Activated naive CD8-positive, alpha-beta T cell (primary cell): ENCODE data around the gene BRS3.
"Not testable (repeated sequence)": the region's sequence is repeated elsewhere in the genome, so short reads cannot be mapped to it uniquely, and the experiment has no call there.

Experiments used
- H3K27ac Mint-ChIP-seq: one replicate; pipeline ENCODE4 v1.8.0; 2021; ENCODE audit warnings: mixed read lengths
- H3K27me3 Mint-ChIP-seq: one replicate; pipeline ENCODE4 v1.8.0; 2021; ENCODE audit warnings: mixed read lengths
- H3K36me3 Mint-ChIP-seq: one replicate; pipeline ENCODE4 v1.8.0; 2021; ENCODE audit warnings: mixed read lengths
- H3K4me1 Mint-ChIP-seq: one replicate; pipeline ENCODE4 v1.8.0; 2021; ENCODE audit warnings: low read depth, mixed read lengths
- H3K4me3 Mint-ChIP-seq: one replicate; pipeline ENCODE4 v1.8.0; 2021; ENCODE audit warnings: mild to moderate bottlenecking, mixed read lengths
- H3K9me3 Mint-ChIP-seq: one replicate; pipeline ENCODE4 v1.8.0; 2021; ENCODE audit warnings: low read depth, mixed read lengths

BRS3 gene

DNA sequence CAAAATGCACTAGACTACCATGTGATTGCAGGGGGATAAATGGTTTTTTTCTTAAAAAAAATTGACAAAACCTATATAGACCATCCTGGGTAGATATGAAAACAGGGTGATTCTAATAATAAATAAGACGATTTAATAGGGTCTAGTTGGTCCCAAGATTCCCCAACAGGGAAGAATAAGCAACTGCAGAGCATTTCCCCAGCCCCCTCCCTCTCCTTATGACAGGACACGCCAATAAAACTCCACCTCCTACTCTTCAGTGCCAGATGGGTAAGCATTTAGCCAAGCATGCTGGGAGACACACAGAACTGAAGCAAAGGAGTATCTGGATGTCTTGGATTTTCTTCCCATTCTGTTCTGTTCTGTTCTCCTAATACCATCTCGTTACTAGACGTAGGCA lies at the start of gene BRS3:
BRS3 (plus strand) TSS at position 301 of the 400 bp plus-strand sequence. CDS start 168 bp downstream, outside the sequence.
- no peak within 1 kb of the TSS for H3K27ac Mint-ChIP-seq
- no peaks in the 10 kb centered on the region for H3K4me1 Mint-ChIP-seq
- no peaks in the 10 kb centered on the region for H3K9me3 Mint-ChIP-seq
- H3K27me3 Mint-ChIP-seq = peaks cover 22% of the 10 kb centered on the region
- no peak within 1 kb of the TSS for H3K4me3 Mint-ChIP-seq
- H3K36me3 Mint-ChIP-seq = no peaks in the 10 kb centered on the region

DNA sequence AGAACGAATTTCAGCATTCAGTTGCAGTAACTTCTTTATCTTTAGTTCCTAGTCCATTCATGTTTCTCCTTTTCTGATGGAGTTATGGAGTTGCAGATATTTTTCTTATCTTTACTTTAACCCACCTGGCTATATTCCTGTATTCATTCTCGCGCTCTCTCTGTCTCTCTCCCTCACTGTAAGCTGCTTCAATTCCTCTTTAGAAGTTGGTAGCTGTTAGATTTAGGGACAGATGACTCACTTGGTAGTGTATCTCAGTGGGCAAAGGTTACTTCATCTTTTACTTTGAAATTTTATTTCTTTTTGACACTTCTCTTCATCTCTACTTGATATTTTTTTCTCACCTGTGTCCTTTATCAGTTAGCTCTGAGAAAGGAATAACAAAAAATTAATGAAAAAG lies 49.6 kb upstream of the BRS3 start:
- Mint-ChIP-seq H3K4me1 (no peaks in the 10 kb centered on the region), H3K27me3 (no peaks in the 10 kb centered on the region), H3K27ac (no peak overlapping the region), H3K9me3 (no peaks in the 10 kb centered on the region), H3K36me3 (no peaks in the 10 kb centered on the region), H3K4me3 (no peak overlapping the region)

DNA sequence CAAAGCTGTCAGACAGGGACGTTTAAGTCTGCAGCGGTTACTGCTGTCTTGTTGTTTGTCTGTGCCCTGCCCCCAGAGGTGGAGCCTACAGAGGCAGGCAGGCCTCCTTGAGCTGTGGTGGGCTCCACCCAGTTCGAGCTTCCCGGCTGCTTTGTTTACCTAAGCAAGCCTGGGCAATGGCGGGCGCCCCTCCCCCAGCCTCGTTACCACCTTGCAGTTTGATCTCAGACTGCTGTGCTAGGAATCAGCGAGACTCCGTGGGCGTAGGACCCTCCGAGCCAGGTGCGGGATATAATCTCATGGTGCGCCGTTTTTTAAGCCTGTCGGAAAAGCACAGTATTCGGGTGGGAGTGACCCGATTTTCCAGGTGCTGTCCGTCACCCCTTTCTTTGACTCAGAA lies 42.1 kb upstream of the BRS3 start:
- not testable (repeated sequence) for H3K27me3 Mint-ChIP-seq, H3K27ac Mint-ChIP-seq, H3K36me3 Mint-ChIP-seq, H3K4me1 Mint-ChIP-seq, H3K9me3 Mint-ChIP-seq, H3K4me3 Mint-ChIP-seq

DNA sequence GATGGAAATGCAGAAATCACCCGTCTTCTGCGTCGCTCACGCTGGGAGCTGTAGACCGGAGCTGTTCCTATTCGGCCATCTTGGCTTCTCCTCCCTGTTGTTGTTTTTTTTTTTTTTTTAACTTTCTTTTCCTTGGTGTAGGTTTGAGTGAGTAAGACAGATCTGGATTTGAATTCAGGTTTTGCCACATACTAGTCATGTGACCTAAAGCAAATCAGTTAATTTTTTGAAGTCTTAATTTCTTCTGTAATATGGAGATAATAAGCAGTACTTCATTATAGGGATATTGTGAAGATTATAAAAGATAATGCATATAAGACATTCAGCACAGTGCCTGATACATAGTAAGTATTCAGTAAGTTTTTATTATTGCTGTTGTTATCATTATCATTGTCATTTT lies 41.5 kb upstream of the BRS3 start:
- no peak overlapping the region for H3K4me3 Mint-ChIP-seq
- H3K9me3 Mint-ChIP-seq = no peaks in the 10 kb centered on the region
- no peak overlapping the region for H3K27ac Mint-ChIP-seq
- H3K4me1 Mint-ChIP-seq = no peaks in the 10 kb centered on the region
- H3K36me3 Mint-ChIP-seq = no peaks in the 10 kb centered on the region
- H3K27me3 Mint-ChIP-seq = no peaks in the 10 kb centered on the region

DNA sequence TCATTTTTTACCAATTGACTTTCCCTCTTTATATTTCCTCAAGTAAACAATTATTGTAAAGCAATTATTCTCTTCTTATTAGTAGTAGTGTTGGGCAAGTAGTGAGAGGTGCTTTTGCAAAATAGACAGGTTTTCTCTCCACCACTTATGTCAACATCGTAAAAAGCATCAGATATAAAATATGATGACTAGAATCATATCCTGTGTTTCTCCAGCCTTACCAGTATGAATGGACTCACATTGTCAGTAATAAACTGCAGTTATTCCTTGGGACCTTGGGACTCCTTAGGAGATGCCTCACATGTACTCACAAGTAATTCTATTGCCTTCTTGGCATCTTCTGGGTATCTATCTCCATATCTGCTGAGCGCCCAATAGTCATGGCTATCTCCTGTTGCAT lies 40.4 kb upstream of the BRS3 start:
- Mint-ChIP-seq H3K27ac (no peak overlapping the region), H3K4me3 (no peak overlapping the region), H3K27me3 (no peaks in the 10 kb centered on the region), H3K9me3 (no peaks in the 10 kb centered on the region), H3K4me1 (no peaks in the 10 kb centered on the region), H3K36me3 (no peaks in the 10 kb centered on the region)

DNA sequence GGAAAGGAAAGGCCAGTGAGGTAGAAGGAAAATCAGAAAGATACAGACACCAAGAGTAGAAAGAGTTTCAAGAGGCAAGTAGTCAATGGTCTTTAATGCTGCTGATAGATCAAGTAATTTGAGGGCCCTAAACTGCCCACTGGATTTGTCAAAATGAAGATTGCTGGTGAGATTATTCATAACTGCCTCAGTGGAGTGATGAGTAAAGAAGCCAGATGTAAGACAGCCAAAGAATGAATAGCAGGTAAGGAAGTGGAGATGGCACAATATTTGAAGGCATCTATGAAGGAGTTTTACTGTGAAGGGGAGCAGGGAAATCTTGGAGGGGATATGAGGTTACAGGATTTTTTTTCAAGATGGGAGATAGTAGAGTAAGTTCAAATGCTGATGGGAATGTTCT lies 39.8 kb upstream of the BRS3 start:
- Mint-ChIP-seq H3K4me1 (no peaks in the 10 kb centered on the region), H3K36me3 (no peaks in the 10 kb centered on the region), H3K9me3 (no peaks in the 10 kb centered on the region), H3K27ac (no peak overlapping the region), H3K27me3 (no peaks in the 10 kb centered on the region), H3K4me3 (no peak overlapping the region)

DNA sequence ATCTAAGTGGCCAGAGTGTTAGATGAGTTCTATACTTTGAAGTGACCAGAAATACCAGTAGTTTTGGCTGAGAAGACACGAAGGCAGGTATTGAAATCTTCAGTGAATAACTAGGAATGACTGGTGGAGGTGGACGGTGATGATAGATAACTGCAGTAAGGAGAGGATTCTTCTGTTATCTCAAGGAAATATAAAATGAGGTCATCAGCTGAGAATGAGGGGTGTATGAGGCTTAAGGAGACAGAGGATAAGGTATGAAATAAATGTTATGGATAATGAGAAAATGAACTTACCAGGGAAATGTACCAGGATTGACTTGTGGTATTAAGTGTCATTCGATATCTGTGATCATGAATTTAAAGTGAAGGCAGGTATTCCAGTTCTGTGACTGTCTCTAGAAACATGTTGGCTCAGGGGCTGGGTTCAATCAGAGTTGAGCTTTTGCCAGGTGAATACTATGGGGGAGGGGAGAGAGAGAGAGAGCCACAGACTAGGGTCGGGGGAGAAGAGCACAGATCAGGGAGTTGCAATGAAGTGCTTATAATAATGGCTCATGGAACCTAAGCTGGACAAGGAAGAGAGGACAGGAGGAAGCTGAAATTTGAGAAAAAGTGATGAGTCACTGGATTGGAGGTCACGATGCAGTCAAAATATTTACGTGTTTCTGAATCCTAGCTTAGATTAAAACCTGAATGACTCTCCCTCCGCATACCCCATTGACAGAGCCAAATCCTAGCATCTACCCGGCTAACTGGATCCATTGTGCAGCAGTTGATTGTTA lies 37.5 kb upstream of the BRS3 start:
- Mint-ChIP-seq H3K4me1 (no peaks in the 10 kb centered on the region), H3K27me3 (no peaks in the 10 kb centered on the region), H3K36me3 (no peaks in the 10 kb centered on the region), H3K4me3 (no peak overlapping the region), H3K9me3 (no peaks in the 10 kb centered on the region), H3K27ac (no peak overlapping the region)

DNA sequence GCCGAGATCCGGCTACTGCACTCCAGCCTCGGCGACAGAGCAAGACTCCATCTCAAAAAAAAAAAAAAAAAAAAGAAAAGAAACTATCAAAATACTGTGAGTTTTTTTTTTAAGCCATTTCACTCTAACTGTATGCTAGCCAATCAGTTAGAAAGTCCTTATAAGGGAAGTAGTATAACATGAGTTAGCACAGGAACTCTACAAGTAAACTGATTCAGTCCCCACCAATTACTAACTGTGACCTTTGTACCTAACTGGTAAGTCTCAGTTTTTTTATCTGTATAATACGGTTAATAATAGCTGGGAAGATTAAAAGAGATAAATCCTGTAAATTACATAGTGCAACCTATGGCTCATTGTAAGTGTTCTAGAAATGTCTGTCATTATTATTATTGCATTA lies 35.1 kb upstream of the BRS3 start:
- no peaks in the 10 kb centered on the region for H3K36me3 Mint-ChIP-seq
- H3K4me1 Mint-ChIP-seq = no peaks in the 10 kb centered on the region
- no peak overlapping the region for H3K27ac Mint-ChIP-seq
- no peaks in the 10 kb centered on the region for H3K27me3 Mint-ChIP-seq
- H3K4me3 Mint-ChIP-seq = no peak overlapping the region
- no peaks in the 10 kb centered on the region for H3K9me3 Mint-ChIP-seq

DNA sequence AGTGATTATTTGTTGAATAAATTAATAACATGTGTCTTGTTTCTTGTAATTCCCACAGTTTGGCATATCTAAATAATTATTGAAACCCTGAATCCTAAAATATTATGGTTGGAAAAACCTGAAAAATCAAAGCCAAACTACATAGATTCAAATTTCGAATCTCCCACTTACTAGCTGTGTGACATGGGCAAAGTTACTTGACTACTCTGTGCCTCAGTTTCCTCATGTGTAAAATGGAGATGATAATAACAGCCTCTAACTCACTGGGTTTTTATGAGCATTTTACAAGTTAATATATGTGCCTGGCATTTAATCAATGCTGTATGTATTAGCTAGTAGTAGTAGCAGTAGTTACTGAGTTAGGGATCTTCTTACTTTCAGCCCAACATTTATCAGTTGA lies 34.6 kb upstream of the BRS3 start:
- H3K9me3 Mint-ChIP-seq = no peaks in the 10 kb centered on the region
- no peak overlapping the region for H3K27ac Mint-ChIP-seq
- no peaks in the 10 kb centered on the region for H3K36me3 Mint-ChIP-seq
- no peak overlapping the region for H3K4me3 Mint-ChIP-seq
- no peaks in the 10 kb centered on the region for H3K27me3 Mint-ChIP-seq
- H3K4me1 Mint-ChIP-seq = no peaks in the 10 kb centered on the region

DNA sequence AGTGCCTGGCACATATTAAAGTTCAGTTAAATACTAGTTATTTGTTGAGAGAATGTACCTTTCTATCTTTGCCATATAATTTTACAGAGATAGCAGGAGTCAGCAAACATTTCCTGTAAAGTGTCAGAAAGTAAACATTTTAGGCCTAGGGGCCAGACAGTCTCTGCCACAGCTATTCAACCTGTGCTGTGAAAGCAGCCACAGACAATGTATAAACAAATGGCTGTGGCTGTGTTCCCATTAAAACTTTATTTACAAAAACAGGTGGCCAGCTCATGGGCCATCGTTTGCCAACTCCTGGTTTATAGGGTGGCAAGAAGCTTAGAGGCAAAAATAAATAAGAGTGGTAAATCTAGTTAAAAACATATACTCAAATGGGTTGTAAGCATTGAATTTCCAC lies 34.0 kb upstream of the BRS3 start:
- no peak overlapping the region for H3K4me3 Mint-ChIP-seq
- H3K27ac Mint-ChIP-seq = no peak overlapping the region
- no peaks in the 10 kb centered on the region for H3K4me1 Mint-ChIP-seq
- H3K36me3 Mint-ChIP-seq = no peaks in the 10 kb centered on the region
- H3K9me3 Mint-ChIP-seq = no peaks in the 10 kb centered on the region
- no peaks in the 10 kb centered on the region for H3K27me3 Mint-ChIP-seq

DNA sequence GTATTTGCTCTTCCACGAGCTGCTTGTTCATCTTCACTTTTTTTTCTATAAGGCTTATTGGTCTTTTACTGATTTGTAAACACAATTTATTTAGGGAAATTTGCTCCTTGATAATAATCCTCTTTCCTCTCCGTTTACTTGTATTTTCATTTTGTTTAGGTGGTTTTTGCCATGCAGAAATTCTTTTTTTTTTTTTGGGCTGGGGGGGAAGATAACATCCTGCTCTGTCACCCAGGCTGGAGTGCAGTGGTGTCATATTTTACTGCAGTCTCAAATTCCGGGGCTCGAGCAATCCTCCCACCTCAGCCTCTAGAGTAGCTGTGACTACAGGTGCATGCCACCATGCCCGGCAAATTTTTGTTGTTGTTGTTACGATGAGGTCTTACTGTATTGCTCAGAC lies 31.6 kb upstream of the BRS3 start:
- no peak overlapping the region for H3K4me3 Mint-ChIP-seq
- H3K4me1 Mint-ChIP-seq = no peaks in the 10 kb centered on the region
- no peaks in the 10 kb centered on the region for H3K9me3 Mint-ChIP-seq
- H3K27me3 Mint-ChIP-seq = no peaks in the 10 kb centered on the region
- no peak overlapping the region for H3K27ac Mint-ChIP-seq
- H3K36me3 Mint-ChIP-seq = no peaks in the 10 kb centered on the region

DNA sequence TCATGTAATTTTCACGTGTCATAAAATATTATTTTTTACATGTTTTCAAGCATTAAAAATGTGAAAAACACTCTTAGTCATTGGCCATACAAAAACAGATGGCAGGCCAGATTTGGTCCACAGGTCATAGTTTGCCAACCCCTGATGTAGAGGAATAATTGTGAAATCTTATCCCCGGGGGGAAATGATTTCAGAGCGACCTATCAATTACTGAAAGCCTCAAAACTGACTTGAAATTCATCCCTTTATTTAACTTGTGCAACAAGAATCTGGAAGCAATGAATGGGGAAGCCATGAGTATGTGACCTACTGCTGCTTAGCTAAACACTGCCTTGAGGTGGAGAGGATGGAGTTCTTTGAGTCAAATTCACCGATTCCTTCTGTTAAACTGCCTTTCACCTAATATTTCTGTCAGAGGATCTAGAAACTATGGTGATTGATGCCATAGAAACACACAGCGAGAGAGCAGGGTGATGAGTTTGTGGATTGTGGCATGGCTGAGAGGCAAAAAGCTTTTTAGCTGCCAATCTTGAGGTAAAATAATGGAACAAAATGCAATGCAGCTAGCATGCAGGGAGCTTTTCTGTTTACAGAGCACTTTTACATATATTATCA lies 30.3 kb upstream of the BRS3 start:
- Mint-ChIP-seq H3K36me3 (no peaks in the 10 kb centered on the region), H3K27me3 (no peaks in the 10 kb centered on the region), H3K27ac (no peak overlapping the region), H3K4me3 (no peak overlapping the region), H3K9me3 (no peaks in the 10 kb centered on the region), H3K4me1 (no peaks in the 10 kb centered on the region)

DNA sequence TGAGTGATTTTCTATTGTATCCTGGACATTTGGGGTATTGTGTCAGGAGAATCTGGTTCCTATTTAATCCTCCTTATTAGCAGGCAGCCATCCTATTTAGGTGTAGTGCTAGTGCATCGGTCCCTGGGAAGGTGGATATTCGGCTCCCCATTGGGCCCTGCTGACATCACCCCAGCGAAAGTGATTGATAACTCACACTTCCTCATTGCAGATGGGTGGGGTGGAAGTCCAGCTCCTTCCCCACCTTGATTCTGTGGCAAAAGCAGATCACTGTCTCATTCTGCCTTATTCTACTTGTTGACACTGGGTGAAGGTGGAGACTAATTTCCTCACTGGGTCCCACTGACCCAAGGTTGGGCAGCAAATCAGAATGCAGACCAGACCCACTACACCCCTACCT lies 23.2 kb upstream of the BRS3 start:
- no peaks in the 10 kb centered on the region for H3K27me3 Mint-ChIP-seq
- H3K36me3 Mint-ChIP-seq = no peaks in the 10 kb centered on the region
- H3K4me1 Mint-ChIP-seq = no peaks in the 10 kb centered on the region
- no peak overlapping the region for H3K4me3 Mint-ChIP-seq
- H3K9me3 Mint-ChIP-seq = no peaks in the 10 kb centered on the region
- H3K27ac Mint-ChIP-seq = no peak overlapping the region

DNA sequence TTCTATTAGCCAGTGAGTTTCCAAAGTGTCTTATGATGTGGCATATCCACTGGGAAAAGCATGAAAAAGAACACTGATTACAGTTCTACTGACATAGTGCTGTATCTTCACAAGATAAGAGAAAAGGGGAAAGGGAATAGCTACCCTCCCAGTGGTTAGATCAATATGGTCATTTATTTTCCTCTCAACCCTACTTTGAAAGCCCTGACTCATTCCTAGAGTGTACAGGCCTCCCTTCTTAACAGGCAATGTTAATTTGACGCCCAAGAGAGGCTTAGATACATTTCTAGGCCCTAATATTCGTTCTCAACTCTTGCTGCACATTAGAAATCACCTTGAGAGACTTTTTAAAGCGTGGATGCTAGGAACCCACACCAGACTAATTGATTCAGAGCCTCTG lies 20.4 kb upstream of the BRS3 start:
- H3K9me3 Mint-ChIP-seq = no peaks in the 10 kb centered on the region
- H3K36me3 Mint-ChIP-seq = no peaks in the 10 kb centered on the region
- no peaks in the 10 kb centered on the region for H3K27me3 Mint-ChIP-seq
- no peak overlapping the region for H3K4me3 Mint-ChIP-seq
- H3K27ac Mint-ChIP-seq = no peak overlapping the region
- H3K4me1 Mint-ChIP-seq = no peaks in the 10 kb centered on the region

DNA sequence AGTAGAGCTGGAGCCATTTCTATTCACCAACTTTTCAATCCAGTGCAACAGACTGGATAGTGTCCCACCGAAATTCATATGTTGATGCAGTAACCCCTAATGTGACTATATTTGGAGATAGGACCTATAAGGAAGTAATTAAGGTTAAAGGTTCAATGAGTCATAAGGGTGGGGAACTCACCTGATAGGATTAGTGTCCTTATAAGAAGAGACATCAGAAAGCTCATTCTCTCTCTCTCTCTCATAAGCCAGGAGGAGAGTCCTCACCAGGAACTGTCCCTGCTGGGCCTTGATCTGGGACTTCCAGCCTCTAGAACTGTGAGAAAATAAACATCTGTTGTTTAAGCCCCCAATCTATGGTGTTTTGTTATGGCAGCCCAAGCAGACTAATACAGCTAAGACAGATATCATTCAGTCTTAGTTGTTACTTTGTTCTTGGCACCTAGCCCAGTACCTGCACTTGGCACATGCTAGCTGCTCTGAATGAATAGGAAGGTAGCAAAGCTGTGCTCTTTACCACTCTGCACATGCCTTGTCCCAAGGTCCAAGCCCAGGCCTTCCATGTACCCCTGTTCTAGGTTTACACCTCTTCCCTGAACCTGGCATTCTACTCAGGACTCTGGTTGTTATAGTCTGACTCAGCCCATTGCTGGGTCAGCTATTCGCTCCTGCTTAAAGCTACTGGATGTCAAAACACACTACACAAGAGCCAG lies 19.2 kb upstream of the BRS3 start:
- Mint-ChIP-seq H3K27me3 (no peaks in the 10 kb centered on the region), H3K9me3 (no peaks in the 10 kb centered on the region), H3K4me3 (no peak overlapping the region), H3K27ac (no peak overlapping the region), H3K36me3 (no peaks in the 10 kb centered on the region), H3K4me1 (no peaks in the 10 kb centered on the region)
